Left renal cortex interstitium (tissue), 4 donors: Measurements from ENCODE around the gene FGD2. TPM values are rescaled to one million over a fixed set of nuclear protein-coding genes. Genes with fewer than 3 reads are reported as not detected.
A peak's percentile ranks its signal among the peaks of the same experiment; 100 is the strongest.
"Not testable (repeated sequence)": the region's sequence is repeated elsewhere in the genome, so short reads cannot be mapped to it uniquely, and the experiment has no call there.

ENCODE experiments used
- DNase-seq, 4 donors: peaks; one replicate each; pipeline ENCODE4 v3.0.0-alpha.2; 2013; ENCODE audit warnings: low read depth in 4 of 4, low spot score in 2 of 4, missing footprints in 1 of 4
- polyA plus RNA-seq, 4 donors: library from polyadenylated mRNA; unstranded; fragments of 120-200 nt; gene quantifications; one replicate each; pipeline ENCODE4 v1.2.1, GENCODE V29; 2013; ENCODE audit not compliant: insufficient read length in 4 of 4

The FGD2 gene
- polyA plus RNA-seq, 4 donors, result 1.7 to 4.4 (median 2.0) TPM

DNA sequence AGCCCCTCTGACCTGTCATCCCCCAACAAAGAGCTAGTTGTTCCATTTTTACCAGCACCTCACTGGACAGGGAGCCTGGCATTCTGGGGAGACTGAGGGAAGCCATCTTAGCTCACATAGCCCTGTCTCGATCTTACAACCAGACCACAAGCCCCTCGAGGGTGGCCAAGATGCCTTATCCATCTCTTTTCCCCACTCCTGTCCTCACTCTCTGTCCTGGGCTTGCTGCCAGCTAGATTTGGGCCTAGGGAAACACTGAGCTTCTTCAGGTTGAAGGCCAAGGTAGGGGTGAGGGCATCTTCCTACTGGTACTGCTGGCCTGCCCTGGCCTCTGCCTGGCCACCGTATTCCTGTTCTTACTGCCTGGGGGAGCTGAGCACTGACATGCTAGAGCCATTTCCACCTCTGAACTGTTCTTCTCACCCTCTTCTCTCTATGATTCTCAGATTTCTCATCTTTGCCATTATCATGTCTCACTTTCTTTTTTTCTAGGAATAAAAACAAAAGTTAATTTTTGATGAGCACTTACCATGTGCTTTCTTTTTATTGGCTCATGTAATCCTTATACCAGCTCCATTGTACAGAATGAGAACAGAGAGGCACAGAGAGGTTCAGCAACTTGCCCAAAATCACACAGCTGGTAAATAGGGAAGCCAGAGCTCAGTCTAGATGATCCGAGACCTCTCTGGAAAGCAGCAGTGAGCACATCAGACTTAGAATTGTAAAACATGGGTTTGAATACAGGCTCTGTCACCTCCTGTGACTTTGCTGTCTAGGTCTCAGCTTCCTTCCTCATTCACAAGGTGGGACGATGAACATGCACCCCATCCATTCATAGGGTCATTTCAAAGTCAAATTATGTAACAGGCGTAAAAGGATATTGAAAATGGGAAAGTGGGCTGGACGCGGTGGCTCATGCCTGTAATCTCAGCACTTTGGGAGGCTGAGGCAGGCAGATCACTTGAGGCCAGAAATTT, 28.7 kb downstream of the FGD2 start:
- no peak for DNase-seq

- DNase-seq, result no peak
Measured at GRCh38 chr6:37036146-37036545, 30.7 kb downstream of the FGD2 start.

DNA sequence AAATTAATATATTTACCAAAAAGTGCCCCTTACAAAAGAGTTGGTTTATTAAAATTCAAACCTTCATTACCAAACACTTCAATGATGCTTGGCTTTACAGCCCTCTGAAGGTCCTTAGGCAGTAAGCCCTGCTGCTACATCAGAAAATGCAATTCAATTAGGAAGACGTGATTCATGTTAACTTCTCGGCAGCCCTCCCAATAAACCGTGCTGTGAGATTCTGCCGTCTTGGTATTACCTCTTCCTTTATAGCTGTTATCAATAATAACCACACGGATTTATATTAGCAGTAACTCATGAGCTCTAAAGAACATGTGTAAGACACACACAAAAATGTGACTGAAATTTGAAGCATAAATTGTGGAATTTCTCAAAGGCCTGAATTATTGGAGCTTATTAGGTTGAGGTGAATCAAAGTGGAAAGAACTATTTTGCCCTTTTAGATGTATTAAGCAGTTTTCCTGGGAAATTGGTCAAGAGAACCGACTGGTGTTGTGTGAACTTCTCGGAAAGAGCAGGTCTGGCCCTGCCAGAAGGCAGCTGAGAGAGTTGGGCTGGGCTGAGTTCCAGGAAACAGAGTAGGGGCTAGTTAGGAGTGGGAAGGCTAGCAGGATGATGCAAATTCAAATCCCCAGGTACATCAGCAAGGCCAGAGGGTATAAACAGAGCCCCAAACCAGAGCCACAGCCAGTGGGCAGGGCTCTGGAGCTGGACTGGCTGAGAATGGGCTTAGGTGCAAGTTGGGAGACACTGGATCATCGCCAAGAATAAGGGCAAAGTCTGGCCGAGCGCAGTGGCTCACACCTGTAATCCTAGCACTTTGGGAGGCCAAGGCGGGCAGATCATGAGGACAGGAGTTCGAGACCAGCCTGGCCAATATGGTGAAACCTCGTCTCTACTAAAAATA, 33.1 kb downstream of the FGD2 start:
- no peak for DNase-seq

- no peak for DNase-seq
Measured at GRCh38 chr6:37039958-37040357, 34.5 kb downstream of the FGD2 start.

- no peak for DNase-seq
Measured at GRCh38 chr6:37041521-37041920, 36.1 kb downstream of the FGD2 start.

GRCh38 chr6:37042150-37042549, 36.7 kb downstream of the FGD2 start:
- DNase-seq, result no peak

DNA sequence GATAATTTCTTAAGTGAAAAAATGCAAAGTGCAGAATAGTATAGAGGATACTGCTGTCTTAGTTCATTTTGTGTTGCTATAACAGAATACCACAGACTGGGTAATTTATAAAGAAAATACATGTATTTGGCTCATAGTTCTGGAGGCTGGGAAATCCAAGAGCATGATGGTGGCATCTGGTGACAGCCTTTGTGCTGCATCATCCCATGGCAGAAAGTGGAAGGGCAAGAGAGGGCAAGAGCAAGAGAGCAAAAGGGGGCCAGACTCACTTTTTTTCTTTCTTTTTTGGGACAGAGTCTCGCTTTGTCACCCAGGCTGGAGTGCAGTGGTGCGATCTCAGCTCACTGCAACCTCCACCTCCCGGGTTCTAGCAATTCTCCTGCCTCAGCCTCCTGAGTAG, 37.6 kb downstream of the FGD2 start:
- not testable (repeated sequence) for DNase-seq

GRCh38 chr6:37047346-37047688, 41.9 kb downstream of the FGD2 start:
- no peak for DNase-seq

- DNase-seq, result no peak
Measured at GRCh38 chr6:37047689-37048402, 42.4 kb downstream of the FGD2 start.

DNA sequence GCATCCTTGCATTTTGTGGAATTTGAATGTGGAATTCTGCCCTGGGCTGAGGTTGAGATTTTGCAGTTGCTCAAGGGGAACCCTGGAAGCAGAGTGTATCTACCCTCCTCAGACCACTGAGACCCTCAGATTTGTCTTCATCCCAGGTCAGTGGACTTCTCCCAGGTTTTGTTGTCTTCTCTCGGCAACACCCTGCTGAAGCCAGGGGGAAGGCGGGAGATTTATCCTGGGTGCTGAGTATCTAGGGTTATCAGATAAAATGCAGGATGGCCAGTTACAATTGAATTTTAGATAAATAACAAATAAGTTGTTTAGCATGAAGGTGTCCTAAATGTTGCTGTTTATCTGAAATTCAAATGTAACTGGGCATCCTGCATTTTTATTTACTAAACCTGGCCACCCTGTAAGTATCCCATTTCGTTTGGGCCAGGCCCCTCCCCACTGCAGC, 43.0 kb downstream of the FGD2 start:
- DNase-seq, result no peak

DNA sequence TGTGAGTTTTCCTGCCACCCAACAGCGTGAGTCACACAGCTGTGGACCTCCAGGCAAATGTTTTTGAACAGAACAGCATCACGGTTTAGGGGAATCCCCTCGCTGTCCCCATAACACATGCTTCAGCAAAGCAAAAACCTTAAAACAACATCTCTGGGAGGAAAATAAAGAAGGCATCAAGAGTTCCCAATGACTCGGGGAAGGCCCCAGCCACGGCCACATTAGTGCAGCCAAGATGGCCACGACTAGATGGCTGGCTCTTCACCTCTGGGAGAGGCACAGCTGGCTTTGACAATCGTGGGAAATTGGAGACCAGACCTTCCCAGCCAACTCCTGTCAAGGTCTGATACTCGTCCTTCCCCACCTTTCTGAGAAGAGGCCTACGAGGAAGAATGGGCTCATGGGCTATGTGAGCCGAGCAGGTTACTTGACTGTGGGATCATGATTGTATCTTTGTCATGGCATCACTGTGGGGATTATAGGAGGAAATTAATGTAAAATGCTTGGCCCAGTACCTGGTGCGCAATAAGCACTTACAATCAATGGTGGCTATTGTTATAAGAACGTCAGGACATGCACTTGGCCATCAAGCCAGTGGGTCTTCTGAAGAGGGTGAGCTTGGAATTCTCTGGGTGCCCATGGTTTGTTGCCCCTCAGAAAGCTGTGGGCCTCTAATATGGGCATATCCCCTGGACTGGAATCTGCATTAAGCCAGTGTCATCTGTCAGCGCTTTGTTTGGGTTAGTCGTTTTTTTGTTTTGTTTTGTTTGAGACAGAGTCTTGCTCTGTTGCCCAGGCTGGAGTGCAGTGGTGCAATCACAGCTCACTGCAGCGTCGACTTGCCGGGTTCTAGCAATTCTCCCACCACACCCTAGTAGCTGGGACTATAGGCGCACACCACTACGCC, 43.6 kb downstream of the FGD2 start:
- no peak for DNase-seq

GRCh38 chr6:37049758-37050044, 44.2 kb downstream of the FGD2 start:
- no peak for DNase-seq

GRCh38 chr6:37050045-37050853, 44.8 kb downstream of the FGD2 start:
- no peak for DNase-seq

DNA sequence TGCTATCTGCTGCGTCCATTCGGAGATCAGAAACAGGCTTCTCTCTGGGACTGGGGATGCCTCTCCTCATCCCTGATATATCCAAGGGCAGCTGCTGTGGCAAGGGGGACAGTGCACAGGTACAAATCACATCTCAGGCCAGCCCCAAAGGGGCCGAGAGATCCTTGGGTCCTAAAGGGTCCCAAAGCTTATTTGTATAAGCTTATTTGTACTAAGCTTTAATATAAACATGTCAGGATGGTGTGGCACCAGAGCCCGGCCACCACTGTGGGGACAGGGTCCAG, 45.3 kb downstream of the FGD2 start:
- DNase-seq, result no peak

- DNase-seq, result peak in 3 of 4 donors; percentile 56 to 76 (median 63)
Measured at GRCh38 chr6:37051138-37052026, 45.9 kb downstream of the FGD2 start.

DNA sequence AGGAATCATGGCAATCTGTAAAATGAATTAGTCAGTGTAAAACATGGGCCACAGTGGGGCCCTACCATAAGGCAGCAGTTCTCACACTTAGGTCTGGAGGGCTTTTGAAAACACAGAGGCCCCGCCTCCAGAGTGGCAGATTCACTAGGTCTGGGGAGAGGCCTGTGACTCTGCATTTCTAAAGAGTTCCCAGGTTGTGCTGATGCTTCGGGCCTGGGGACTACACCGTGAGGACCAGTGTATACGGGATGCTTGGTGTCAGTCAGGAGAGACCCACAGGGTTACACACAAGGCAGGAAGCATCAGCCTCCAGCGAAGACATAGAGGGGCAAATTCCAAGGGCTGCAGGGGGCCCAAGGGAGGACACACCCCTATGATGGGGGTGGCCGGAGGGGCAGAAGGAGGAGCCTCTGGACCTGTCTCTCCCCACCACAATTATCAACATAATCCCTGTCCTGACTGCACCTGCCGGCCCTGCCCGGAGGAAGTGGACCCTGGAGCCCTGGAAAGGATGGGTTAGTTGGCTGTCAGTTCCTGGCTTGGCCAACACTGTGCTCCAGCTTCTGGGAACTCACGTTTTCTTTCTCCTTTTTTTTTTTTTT, 46.7 kb downstream of the FGD2 start:
- no peak for DNase-seq

- no peak for DNase-seq
Measured at GRCh38 chr6:37053683-37054082, 48.2 kb downstream of the FGD2 start.

DNA sequence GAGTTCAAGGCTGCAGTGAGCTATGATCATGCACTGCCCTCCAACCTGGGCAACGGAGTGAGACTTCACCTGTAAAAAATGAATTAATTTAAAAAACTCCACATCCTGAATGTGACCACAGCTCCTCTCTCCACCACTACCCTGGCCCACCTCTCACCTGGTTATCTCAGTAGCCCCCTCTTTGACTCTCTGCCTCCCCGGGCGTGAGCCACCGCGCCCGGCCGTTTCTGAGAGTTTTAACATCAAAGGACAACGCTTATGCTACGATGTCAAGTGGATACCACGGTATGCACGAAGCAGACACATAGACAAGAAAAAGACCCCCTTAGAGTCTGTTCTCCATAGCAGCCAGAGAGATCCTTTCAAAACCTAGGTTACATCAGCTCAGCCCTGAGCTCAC, 48.7 kb downstream of the FGD2 start:
- no peak for DNase-seq
